Measurements from ENCODE around the gene S100P.
"Not testable (repeated sequence)": the region's sequence is repeated elsewhere in the genome, so short reads cannot be mapped to it uniquely, and the experiment has no call there.

Gene S100P

DNA sequence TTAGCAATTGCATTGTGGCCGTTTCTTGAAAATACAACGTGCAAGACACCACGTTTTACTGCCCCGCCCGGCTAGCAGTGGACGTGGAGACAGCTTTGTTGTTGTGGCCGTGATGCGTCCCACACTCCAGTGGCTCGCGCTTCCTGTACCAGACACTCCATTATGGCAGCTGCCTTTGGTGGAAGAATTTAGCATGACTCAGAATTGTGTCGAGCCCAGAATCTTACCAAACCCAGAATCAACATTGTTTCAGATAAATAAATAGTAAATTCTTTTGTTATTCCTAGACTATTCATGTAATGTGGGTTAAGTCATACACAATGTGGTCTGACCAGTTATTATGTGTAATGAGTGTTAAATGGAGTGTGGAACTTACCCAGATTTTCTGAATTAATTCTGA, 25.3 kb upstream of the S100P start:
- H3K4me1 ChIP-seq (ENCODE audit: insufficient read depth, low read length, poor library complexity, severe bottlenecking) = peaks cover 1% of the 10 kb centered on the region
- no peak overlapping the region for H3K4me2 ChIP-seq (ENCODE audit: low read depth, low read length, poor library complexity, severe bottlenecking)
- no peak for TF ChIP-seq EZH2phosphoT487 (IDR thresholded peaks at IDR 0.05; ENCODE audit: borderline replicate concordance)
- TF ChIP-seq, protein P1, sequence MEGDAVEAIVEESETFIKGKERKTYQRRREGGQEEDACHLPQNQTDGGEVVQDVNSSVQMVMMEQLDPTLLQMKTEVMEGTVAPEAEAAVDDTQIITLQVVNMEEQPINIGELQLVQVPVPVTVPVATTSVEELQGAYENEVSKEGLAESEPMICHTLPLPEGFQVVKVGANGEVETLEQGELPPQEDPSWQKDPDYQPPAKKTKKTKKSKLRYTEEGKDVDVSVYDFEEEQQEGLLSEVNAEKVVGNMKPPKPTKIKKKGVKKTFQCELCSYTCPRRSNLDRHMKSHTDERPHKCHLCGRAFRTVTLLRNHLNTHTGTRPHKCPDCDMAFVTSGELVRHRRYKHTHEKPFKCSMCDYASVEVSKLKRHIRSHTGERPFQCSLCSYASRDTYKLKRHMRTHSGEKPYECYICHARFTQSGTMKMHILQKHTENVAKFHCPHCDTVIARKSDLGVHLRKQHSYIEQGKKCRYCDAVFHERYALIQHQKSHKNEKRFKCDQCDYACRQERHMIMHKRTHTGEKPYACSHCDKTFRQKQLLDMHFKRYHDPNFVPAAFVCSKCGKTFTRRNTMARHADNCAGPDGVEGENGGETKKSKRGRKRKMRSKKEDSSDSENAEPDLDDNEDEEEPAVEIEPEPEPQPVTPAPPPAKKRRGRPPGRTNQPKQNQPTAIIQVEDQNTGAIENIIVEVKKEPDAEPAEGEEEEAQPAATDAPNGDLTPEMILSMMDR (conservative IDR thresholded peaks at IDR 0.05; ENCODE audit: low read length) = no peak
- H2AFZ ChIP-seq (ENCODE audit: low read length) = no peak overlapping the region
- H3K9me2 ChIP-seq (replicated peaks; ENCODE audit: low read depth, low read length) = no peaks in the 10 kb centered on the region
- H3K27me3 ChIP-seq (ENCODE audit: insufficient read depth, low read length, poor library complexity, severe bottlenecking) = no peaks in the 10 kb centered on the region
- H3K79me2 ChIP-seq (ENCODE audit: insufficient read depth, low read length) = no peaks in the 10 kb centered on the region
- no peak overlapping the region for H3K9ac ChIP-seq (ENCODE audit: low read depth, low read length, poor library complexity, severe bottlenecking)
- H4K20me1 ChIP-seq (ENCODE audit: insufficient read depth, low read length, poor library complexity, severe bottlenecking) = no peaks in the 10 kb centered on the region
- no peaks in the 10 kb centered on the region for H3F3A ChIP-seq (ENCODE audit: low read depth)
- no peak overlapping the region for H3K4me3 ChIP-seq (ENCODE audit: low read length, poor library complexity, severe bottlenecking)
- no peaks in the 10 kb centered on the region for H3K36me3 ChIP-seq (ENCODE audit: insufficient read depth, low read length)
- H3K9me3 ChIP-seq (ENCODE audit: insufficient read depth, low read depth, low read length) = no peaks in the 10 kb centered on the region

DNA sequence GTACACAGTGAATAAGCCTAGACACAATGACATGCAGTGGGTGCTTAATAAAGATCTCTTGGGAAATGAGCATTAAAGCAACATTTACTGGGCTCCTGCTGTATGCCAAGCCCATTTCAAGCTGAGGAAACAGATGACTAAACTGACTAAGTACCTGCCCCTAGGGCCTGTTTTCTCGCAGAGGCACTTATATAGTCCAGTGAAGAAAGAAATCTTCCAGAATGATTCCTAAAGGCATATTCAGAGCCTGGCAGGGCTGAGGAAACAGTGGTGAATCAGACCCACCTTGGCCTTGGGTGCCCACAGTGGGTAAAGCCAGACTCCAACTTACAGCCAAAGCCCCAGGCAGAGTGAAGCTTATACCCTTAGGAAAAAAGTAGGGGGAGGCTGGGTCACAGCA, 22.0 kb upstream of the S100P start:
- Histone ChIP-seq H3K4me1 (ENCODE audit: insufficient read depth, low read length, poor library complexity, severe bottlenecking) (peaks cover 23% of the 10 kb centered on the region), H4K20me1 (ENCODE audit: insufficient read depth, low read length, poor library complexity, severe bottlenecking) (peaks cover 22% of the 10 kb centered on the region), H3K9me3 (ENCODE audit: insufficient read depth, low read depth, low read length) (no peaks in the 10 kb centered on the region), H3K9ac (ENCODE audit: low read depth, low read length, poor library complexity, severe bottlenecking) (no peak overlapping the region), H3K79me2 (ENCODE audit: insufficient read depth, low read length) (peaks cover 25% of the 10 kb centered on the region), H3K4me2 (ENCODE audit: low read depth, low read length, poor library complexity, severe bottlenecking) (no peak overlapping the region), H3K9me2 (replicated peaks; ENCODE audit: low read depth, low read length) (no peaks in the 10 kb centered on the region), H2AFZ (ENCODE audit: low read length) (no peak overlapping the region), H3F3A (ENCODE audit: low read depth) (no peaks in the 10 kb centered on the region), H3K4me3 (ENCODE audit: low read length, poor library complexity, severe bottlenecking) (no peak overlapping the region), H3K36me3 (ENCODE audit: insufficient read depth, low read length) (no peaks in the 10 kb centered on the region), H3K27me3 (ENCODE audit: insufficient read depth, low read length, poor library complexity, severe bottlenecking) (no peaks in the 10 kb centered on the region)
- TF ChIP-seq EZH2phosphoT487 (IDR thresholded peaks at IDR 0.05; ENCODE audit: borderline replicate concordance) = no peak
- TF ChIP-seq, protein P1 (conservative IDR thresholded peaks at IDR 0.05; ENCODE audit: low read length) = no peak

DNA sequence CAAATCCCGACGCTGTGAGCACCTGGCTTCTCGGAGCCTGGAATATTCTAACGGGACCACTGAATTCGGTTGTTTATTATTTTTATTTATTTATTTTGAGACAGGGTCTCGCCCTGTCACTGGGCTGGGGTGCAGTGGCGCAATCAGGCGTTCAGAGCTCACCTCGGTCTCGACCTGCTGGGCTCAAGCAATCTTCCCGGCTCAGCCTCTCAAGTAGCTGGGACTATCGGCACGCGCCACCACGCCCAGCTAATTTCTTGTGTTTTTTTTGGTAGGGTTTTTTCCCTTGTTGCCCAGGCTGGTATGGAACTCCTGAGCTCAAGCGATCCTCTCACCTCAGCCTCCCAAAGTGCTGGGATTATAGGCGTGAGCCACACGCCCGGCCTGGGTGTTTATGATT, 21.5 kb upstream of the S100P start:
- H4K20me1 ChIP-seq (ENCODE audit: insufficient read depth, low read length, poor library complexity, severe bottlenecking) = peaks cover 27% of the 10 kb centered on the region
- H3K9me3 ChIP-seq (ENCODE audit: insufficient read depth, low read depth, low read length) = no peaks in the 10 kb centered on the region
- no peak overlapping the region for H3K4me3 ChIP-seq (ENCODE audit: low read length, poor library complexity, severe bottlenecking)
- no peak overlapping the region for H3K4me2 ChIP-seq (ENCODE audit: low read depth, low read length, poor library complexity, severe bottlenecking)
- TF ChIP-seq, protein P1 (conservative IDR thresholded peaks at IDR 0.05; ENCODE audit: low read length) = no peak
- peaks cover 30% of the 10 kb centered on the region for H3K79me2 ChIP-seq (ENCODE audit: insufficient read depth, low read length)
- H2AFZ ChIP-seq (ENCODE audit: low read length) = no peak overlapping the region
- no peaks in the 10 kb centered on the region for H3F3A ChIP-seq (ENCODE audit: low read depth)
- H3K4me1 ChIP-seq (ENCODE audit: insufficient read depth, low read length, poor library complexity, severe bottlenecking) = peaks cover 27% of the 10 kb centered on the region
- H3K9ac ChIP-seq (ENCODE audit: low read depth, low read length, poor library complexity, severe bottlenecking) = no peak overlapping the region
- H3K27me3 ChIP-seq (ENCODE audit: insufficient read depth, low read length, poor library complexity, severe bottlenecking) = no peaks in the 10 kb centered on the region
- H3K36me3 ChIP-seq (ENCODE audit: insufficient read depth, low read length) = no peaks in the 10 kb centered on the region
- no peaks in the 10 kb centered on the region for H3K9me2 ChIP-seq (replicated peaks; ENCODE audit: low read depth, low read length)

DNA sequence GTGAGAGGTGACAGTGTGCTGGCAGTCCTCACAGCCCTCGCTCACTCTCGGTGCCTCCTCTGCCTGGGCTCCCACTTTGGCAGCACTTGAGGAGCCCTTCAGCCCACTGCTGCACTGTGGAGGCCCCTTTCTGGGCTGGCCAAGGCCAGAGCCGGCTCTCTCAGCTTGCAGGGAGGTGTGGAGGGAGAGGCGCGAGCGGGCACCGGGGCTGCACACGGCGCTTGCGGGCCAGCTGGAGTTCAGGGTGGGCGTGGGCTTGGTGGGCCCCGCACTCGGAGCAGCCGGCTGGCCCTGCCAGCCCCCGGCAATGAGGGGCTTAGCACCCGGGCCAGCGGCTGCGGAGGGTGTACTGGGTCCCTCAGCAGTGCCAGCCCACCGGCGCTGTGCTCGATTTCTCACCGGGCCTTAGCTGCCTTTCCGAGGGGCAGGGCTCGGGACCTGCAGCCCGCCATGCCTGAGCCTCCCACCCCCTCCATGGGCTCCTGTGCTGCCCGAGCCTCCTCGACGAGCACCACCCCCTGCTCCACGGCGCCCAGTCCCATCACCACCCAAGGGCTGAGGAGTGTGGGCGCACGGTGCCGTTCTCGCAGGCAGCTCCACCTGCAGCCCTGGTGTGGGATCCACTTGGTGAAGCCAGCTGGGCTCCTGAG, 21.0 kb upstream of the S100P start:
- H3K4me1 ChIP-seq (ENCODE audit: insufficient read depth, low read length, poor library complexity, severe bottlenecking) = peaks cover 32% of the 10 kb centered on the region
- not testable (repeated sequence) for H3K36me3 ChIP-seq (ENCODE audit: insufficient read depth, low read length)

DNA sequence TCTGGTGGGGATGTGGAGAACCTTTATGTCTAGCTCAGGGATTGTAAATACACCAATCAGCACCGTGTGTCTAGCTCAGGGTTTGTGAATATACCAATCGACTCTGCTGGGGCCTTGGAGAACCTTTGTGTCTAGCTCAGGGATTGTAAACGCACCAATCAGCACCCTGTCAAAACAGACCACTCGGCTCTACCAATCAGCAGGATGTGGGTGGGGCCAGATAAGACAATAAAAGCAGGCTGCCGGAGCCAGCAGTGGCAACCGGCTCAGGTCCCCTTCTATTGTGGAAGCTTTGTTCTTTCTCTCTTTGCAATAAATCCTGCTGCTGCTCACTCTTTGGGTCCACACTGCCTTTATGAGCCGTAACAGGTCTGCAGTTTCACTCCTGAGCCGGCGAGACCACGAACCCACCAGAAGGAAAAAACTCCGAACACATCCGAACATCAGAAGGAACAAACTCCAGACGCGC, 20.5 kb upstream of the S100P start:
- peak overlapping the region; percentile 87 for H3K9ac ChIP-seq (ENCODE audit: low read depth, low read length, poor library complexity, severe bottlenecking)
- not testable (repeated sequence) for H3K9me2 ChIP-seq (replicated peaks; ENCODE audit: low read depth, low read length); H3K9me3 ChIP-seq (ENCODE audit: insufficient read depth, low read depth, low read length); H3K27me3 ChIP-seq (ENCODE audit: insufficient read depth, low read length, poor library complexity, severe bottlenecking); H3K36me3 ChIP-seq (ENCODE audit: insufficient read depth, low read length); H3F3A ChIP-seq (ENCODE audit: low read depth)
- H3K4me3 ChIP-seq (ENCODE audit: low read length, poor library complexity, severe bottlenecking) = peak overlapping the region; percentile 91
- peak overlapping the region; percentile 98 for H3K4me2 ChIP-seq (ENCODE audit: low read depth, low read length, poor library complexity, severe bottlenecking)
- peaks cover 38% of the 10 kb centered on the region for H3K79me2 ChIP-seq (ENCODE audit: insufficient read depth, low read length)
- peak overlapping the region; percentile 95 for H2AFZ ChIP-seq (ENCODE audit: low read length)
- peaks cover 32% of the 10 kb centered on the region for H3K4me1 ChIP-seq (ENCODE audit: insufficient read depth, low read length, poor library complexity, severe bottlenecking)
- peaks cover 34% of the 10 kb centered on the region for H4K20me1 ChIP-seq (ENCODE audit: insufficient read depth, low read length, poor library complexity, severe bottlenecking)

More for the DNA sequence above, 21.0 kb upstream of the S100P start:
- peak overlapping the region; percentile 98 for H3K4me2 ChIP-seq (ENCODE audit: low read depth, low read length, poor library complexity, severe bottlenecking)
- not testable (repeated sequence) for H2AFZ ChIP-seq (ENCODE audit: low read length); H3K9me3 ChIP-seq (ENCODE audit: insufficient read depth, low read depth, low read length); H3K27me3 ChIP-seq (ENCODE audit: insufficient read depth, low read length, poor library complexity, severe bottlenecking); H3K9ac ChIP-seq (ENCODE audit: low read depth, low read length, poor library complexity, severe bottlenecking); H3K4me3 ChIP-seq (ENCODE audit: low read length, poor library complexity, severe bottlenecking); H3K9me2 ChIP-seq (replicated peaks; ENCODE audit: low read depth, low read length); H3F3A ChIP-seq (ENCODE audit: low read depth)
- H3K79me2 ChIP-seq (ENCODE audit: insufficient read depth, low read length) = peaks cover 36% of the 10 kb centered on the region
- H4K20me1 ChIP-seq (ENCODE audit: insufficient read depth, low read length, poor library complexity, severe bottlenecking) = peaks cover 32% of the 10 kb centered on the region

All from Loucy (cell line).